Gastroesophageal sphincter (tissue), 3 donors: Measurements from ENCODE around the gene GTF2B.

ENCODE experiments used
- POLR2A ChIP-seq, 2 donors: fragments of 450-650 bp; IDR thresholded peaks; one replicate each; pipeline ENCODE4 v1.6.1; 2017; ENCODE audit warnings: antibody characterized with exemption in 2 of 2, mild to moderate bottlenecking in 2 of 2, moderate library complexity in 1 of 2
- POLR2AphosphoS5 ChIP-seq: sonication (generic); formaldehyde crosslinking; IDR thresholded peaks from one replicate; pipeline ENCODE4 v1.6.1; 2017; ENCODE audit warnings: antibody characterized with exemption
- TF ChIP-seq, protein P1 (sequence below), 4 experiments: fragments of 200-600 bp in 2 of 4; fragments of 450-650 bp in 2 of 4; sonication (generic) in 1 of 4; IDR thresholded peaks; one replicate each; pipeline ENCODE4 v1.5.1; 2017 to 2019; ENCODE audit warnings: antibody characterized with exemption in 4 of 4, mild to moderate bottlenecking in 2 of 4, moderate library complexity in 2 of 4

DNA sequence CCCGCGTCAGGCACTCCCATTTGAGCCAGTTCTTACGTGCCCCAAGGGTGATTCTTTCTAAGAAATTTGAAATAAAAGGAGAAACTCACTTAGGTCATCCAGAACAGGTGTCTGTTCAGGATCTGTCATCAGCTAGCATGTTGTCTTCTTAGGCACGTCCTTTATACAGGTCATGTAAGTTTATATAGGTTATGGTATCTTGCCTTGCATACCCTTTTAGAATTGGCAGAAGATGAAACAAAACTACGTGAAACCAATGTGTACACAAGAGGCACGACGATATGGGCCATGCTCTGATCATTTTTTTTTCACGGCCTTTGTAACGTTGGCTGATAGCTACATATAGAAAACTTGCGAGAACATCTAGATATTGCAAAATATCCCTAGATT lies 579 bp upstream of the GTF2B start:
- TF ChIP-seq POLR2A (IDR thresholded peaks at IDR 0.05) (no peak), POLR2AphosphoS5 (no peak)
- TF ChIP-seq, protein P1, sequence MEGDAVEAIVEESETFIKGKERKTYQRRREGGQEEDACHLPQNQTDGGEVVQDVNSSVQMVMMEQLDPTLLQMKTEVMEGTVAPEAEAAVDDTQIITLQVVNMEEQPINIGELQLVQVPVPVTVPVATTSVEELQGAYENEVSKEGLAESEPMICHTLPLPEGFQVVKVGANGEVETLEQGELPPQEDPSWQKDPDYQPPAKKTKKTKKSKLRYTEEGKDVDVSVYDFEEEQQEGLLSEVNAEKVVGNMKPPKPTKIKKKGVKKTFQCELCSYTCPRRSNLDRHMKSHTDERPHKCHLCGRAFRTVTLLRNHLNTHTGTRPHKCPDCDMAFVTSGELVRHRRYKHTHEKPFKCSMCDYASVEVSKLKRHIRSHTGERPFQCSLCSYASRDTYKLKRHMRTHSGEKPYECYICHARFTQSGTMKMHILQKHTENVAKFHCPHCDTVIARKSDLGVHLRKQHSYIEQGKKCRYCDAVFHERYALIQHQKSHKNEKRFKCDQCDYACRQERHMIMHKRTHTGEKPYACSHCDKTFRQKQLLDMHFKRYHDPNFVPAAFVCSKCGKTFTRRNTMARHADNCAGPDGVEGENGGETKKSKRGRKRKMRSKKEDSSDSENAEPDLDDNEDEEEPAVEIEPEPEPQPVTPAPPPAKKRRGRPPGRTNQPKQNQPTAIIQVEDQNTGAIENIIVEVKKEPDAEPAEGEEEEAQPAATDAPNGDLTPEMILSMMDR (IDR thresholded peaks at IDR 0.05): no peak
